Colonic mucosa (tissue), 4 donors: ENCODE results near the gene CPLANE1. TPM values are rescaled to one million over a fixed set of nuclear protein-coding genes. Genes with fewer than 3 reads are reported as not detected.

Experiments used
- DNase-seq: peaks from one replicate; pipeline ENCODE4 v3.0.0-alpha.2; 2020
- H3K27ac ChIP-seq: fragments of 200-600 bp; one replicate; pipeline ENCODE4 v1.8.0; 2021
- H3K27me3 ChIP-seq: fragments of 200-600 bp; one replicate; pipeline ENCODE4 v1.8.0; 2021
- H3K36me3 ChIP-seq: fragments of 200-600 bp; one replicate; pipeline ENCODE4 v1.8.0; 2021
- H3K4me1 ChIP-seq: fragments of 200-600 bp; one replicate; pipeline ENCODE4 v1.8.0; 2021; ENCODE audit warnings: mild to moderate bottlenecking
- H3K4me3 ChIP-seq: fragments of 200-600 bp; one replicate; pipeline ENCODE4 v1.8.0; 2021
- H3K9ac ChIP-seq, 2 donors: one replicate each; pipeline ENCODE4 v1.7.0; 2013; ENCODE audit warnings: control low read depth in 2 of 2, low read depth in 2 of 2, low read length in 2 of 2
- H3K9me3 ChIP-seq: fragments of 200-600 bp; one replicate; pipeline ENCODE4 v1.8.0; 2021
- intact Hi-C: fragments of 100-400 bp; cut with DNase I; formaldehyde crosslinking; loops from one replicate; pipeline ENCODE4 v1.14.1; 2022
- total RNA-seq, 2 donors: library from RNA; stranded (reverse); fragmentation: NEBNext Ultra II Directional in 1 of 2; extraction: Animal tissue kit (Norgen Biotek cat#: 25700) in 1 of 2; gene quantifications; one replicate each; pipeline ENCODE4 v1.2.1, GENCODE V29; 2021
- TF ChIP-seq, protein P1 (sequence below): fragments of 200-600 bp; IDR thresholded peaks from one replicate; pipeline ENCODE4 v1.8.0; 2022; ENCODE audit warnings: antibody characterized with exemption, mild to moderate bottlenecking
- donor health status: healthy.
- donor health status: DM: no; HTN: no; CAD: no.
- donor health status: DM: no; HTN: no; CAD: no.

Gene CPLANE1
- total RNA-seq, 2 donors from 2014 or later = 6.4 to 8.4 TPM

GRCh38 chr5:37174928-37175327 lies 74.2 kb downstream of the CPLANE1 start:
- Histone ChIP-seq H3K36me3 (no peaks in the 10 kb centered on the region), H3K9ac (no peak overlapping the region), H3K4me3 (no peak overlapping the region), H3K9me3 (no peaks in the 10 kb centered on the region), H3K4me1 (no peaks in the 10 kb centered on the region), H3K27me3 (no peaks in the 10 kb centered on the region), H3K27ac (no peak overlapping the region)
- intact Hi-C loops = no loop called here
- TF ChIP-seq, protein P1, sequence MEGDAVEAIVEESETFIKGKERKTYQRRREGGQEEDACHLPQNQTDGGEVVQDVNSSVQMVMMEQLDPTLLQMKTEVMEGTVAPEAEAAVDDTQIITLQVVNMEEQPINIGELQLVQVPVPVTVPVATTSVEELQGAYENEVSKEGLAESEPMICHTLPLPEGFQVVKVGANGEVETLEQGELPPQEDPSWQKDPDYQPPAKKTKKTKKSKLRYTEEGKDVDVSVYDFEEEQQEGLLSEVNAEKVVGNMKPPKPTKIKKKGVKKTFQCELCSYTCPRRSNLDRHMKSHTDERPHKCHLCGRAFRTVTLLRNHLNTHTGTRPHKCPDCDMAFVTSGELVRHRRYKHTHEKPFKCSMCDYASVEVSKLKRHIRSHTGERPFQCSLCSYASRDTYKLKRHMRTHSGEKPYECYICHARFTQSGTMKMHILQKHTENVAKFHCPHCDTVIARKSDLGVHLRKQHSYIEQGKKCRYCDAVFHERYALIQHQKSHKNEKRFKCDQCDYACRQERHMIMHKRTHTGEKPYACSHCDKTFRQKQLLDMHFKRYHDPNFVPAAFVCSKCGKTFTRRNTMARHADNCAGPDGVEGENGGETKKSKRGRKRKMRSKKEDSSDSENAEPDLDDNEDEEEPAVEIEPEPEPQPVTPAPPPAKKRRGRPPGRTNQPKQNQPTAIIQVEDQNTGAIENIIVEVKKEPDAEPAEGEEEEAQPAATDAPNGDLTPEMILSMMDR = no peak
- DNase-seq = no peak

DNA sequence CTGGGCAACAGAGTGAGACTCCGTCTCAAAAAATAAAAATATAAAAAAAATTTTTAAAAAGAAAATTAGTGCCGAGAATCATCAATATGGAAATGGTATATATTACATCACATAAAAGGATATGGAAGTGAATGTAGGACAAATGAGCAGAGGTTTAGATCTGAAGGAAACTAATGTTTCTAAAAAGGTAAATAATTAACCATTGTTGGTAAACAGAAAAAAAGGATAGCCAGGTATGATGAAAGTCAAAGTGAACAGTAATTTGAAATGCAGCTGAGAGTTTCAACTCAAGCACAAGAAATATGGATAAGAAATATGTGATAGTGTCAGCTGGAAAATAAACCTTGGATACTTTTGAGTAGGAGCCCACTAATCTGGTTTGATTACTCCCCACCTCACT lies 76.2 kb downstream of the CPLANE1 start:
- TF ChIP-seq, protein P1 = no peak
- H3K9me3 ChIP-seq = no peaks in the 10 kb centered on the region
- no peaks in the 10 kb centered on the region for H3K4me1 ChIP-seq
- DNase-seq = no peak
- no peak overlapping the region for H3K4me3 ChIP-seq
- intact Hi-C loops = no loop called here
- no peak overlapping the region for H3K27ac ChIP-seq
- no peak overlapping the region for H3K9ac ChIP-seq
- H3K36me3 ChIP-seq = no peaks in the 10 kb centered on the region
- no peaks in the 10 kb centered on the region for H3K27me3 ChIP-seq

DNA sequence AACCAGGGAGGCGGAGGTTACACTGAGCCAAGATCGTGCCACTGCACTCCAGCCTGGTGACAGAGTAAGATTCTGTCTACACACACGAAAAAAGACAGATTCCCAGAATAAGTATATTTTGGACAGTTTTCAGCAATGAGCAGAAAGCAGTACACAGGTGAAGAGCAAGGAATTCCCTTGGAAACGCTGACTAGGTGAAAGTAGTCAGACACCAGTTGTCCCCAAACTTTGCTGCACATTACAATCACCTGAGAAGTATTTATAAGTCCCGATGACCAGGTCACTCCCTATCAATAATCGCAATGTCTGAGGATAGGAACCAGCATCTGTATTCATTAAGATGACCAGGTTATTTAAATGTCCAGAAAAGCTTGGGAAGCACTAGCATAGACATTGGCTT lies 78.3 kb downstream of the CPLANE1 start:
- TF ChIP-seq, protein P1 = no peak
- no peak overlapping the region for H3K9ac ChIP-seq
- H3K4me3 ChIP-seq = no peak overlapping the region
- H3K27me3 ChIP-seq = no peaks in the 10 kb centered on the region
- no peaks in the 10 kb centered on the region for H3K36me3 ChIP-seq
- intact Hi-C loops = no loop called here
- no peaks in the 10 kb centered on the region for H3K4me1 ChIP-seq
- no peak overlapping the region for H3K27ac ChIP-seq
- no peak for DNase-seq
- no peaks in the 10 kb centered on the region for H3K9me3 ChIP-seq

- intact Hi-C loops = no loop called here
- Histone ChIP-seq H3K4me1 (no peaks in the 10 kb centered on the region), H3K9me3 (no peaks in the 10 kb centered on the region), H3K27me3 (no peaks in the 10 kb centered on the region), H3K36me3 (peaks cover 3% of the 10 kb centered on the region), H3K9ac (no peak overlapping the region), H3K27ac (no peak overlapping the region), H3K4me3 (no peak overlapping the region)
- TF ChIP-seq, protein P1 = no peak
- DNase-seq = no peak
These were observed 83.0 kb downstream of the CPLANE1 start for GRCh38 chr5:37166197-37166596.

- Histone ChIP-seq H3K36me3 (peaks cover 3% of the 10 kb centered on the region), H3K4me3 (no peak overlapping the region), H3K9ac (no peak overlapping the region), H3K4me1 (no peaks in the 10 kb centered on the region), H3K27ac (no peak overlapping the region), H3K9me3 (no peaks in the 10 kb centered on the region), H3K27me3 (no peaks in the 10 kb centered on the region)
- intact Hi-C loops = no loop called here
- no peak for DNase-seq
- TF ChIP-seq, protein P1 = no peak
These were observed 83.4 kb downstream of the CPLANE1 start for GRCh38 chr5:37165761-37166160.

GRCh38 chr5:37153661-37154060 lies 95.5 kb downstream of the CPLANE1 start:
- H3K27me3 ChIP-seq = no peaks in the 10 kb centered on the region
- no peaks in the 10 kb centered on the region for H3K4me1 ChIP-seq
- no peaks in the 10 kb centered on the region for H3K36me3 ChIP-seq
- no peak overlapping the region for H3K27ac ChIP-seq
- H3K4me3 ChIP-seq = no peak overlapping the region
- TF ChIP-seq, protein P1 = no peak
- intact Hi-C loops = no loop called here
- no peak overlapping the region for H3K9ac ChIP-seq
- DNase-seq = no peak
- H3K9me3 ChIP-seq = no peaks in the 10 kb centered on the region
